NCI-H2029 (cell line): Measurements from ENCODE around the gene KLHL42.
A peak's percentile ranks its signal among the peaks of the same experiment; 100 is the strongest.

Source experiments
- DNase-seq: peaks from one replicate; lab custom pipeline; 2025; lab: John Stamatoyannopoulos, UW

KLHL42 gene

DNA sequence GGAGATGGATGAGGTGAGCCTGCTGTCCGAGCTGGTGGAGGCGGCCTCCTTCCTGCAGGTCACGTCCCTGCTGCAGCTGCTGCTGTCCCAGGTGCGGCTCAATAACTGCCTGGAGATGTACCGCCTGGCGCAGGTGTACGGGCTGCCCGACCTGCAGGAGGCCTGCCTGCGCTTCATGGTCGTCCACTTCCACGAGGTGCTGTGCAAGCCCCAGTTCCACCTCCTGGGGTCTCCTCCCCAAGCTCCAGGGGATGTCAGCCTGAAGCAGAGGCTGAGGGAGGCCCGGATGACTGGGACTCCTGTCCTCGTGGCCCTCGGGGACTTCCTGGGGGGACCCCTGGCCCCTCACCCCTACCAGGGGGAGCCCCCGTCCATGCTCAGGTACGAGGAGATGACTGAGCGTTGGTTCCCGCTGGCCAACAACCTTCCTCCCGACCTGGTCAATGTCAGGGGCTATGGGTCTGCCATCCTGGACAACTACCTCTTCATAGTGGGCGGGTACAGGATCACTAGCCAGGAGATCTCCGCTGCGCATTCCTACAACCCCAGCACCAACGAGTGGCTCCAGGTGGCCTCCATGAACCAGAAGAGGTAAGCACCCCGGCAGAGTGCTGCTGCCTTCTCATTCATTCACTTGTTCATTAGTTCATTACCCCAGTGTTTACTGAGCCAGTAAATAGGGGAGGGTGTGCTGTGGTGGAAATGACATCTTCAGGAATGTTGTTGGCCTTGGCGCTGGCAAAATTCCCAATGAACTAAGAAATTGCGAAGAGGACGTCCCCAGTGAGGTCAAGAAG is 777 bp downstream of the KLHL42 start:
- peak; percentile 30 for DNase-seq

DNA sequence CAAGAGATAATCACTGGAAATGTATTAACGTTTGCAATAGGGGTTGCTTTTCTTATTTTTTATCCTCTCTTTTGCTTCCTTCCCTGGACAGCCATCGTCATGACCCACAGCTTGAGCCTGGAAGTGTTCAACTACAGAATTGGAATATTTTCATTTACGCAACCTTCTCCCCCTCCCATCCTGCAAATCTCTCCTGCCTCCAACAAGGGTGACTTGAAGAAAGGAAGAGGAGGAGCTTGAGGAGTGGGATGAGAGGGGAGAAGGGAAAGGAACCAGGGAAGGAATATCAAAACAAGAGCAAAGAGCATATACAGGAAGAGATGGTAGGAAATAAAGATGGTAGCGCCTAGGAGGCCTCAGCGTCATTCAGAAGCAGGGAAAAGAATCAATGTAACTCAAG is 1.6 kb downstream of the KLHL42 start:
- no peak for DNase-seq

DNA sequence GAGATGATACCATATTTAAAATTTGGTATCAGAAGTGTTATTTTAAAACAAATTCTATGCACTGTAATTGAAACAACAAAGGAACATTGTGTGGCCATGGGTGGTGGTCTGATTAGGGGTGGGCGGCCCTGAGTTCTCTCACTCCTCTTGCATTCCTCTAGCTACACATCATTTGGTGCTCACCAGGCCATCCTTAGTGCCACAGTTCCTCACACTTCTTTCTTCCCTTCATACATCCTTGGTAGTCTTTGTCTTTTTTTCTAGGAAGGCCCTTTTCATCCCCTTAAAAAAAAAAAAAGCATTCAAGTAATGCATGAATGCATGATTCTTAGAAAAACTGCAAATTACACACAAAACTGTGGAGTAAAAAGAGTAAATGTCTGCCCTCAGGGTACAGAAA is 2.4 kb downstream of the KLHL42 start:
- no peak for DNase-seq

DNA sequence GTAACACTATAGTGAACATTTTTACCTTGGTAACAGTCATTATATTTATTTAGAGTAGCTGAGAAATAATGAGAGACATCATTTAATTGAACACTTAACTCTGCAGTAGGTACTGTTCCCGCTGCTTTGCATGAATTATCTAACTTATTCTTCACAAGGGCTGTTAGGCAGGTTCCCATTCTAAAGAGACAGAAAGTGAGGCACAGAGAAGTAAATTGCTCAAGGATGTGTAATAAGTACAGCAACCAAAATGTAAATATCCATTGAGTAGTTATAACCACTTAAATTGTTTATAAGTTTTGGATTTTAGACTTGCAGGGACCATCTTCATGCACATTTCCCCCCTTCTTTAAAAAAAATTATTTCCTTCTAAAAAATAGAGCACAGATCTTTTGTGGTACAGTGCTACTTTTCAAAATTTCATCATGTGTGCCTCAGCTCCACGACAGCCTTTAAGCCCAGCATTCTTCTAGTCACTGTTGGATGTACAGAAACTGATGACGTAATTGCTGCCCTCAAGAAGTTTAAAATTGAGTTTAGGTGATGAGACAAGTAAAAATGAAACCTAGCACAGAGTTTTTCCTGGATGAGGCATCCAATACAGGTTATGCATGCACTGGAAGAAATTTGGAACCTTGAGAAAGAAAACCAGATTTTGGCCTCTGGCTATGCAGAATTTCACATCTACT is 6.0 kb downstream of the KLHL42 start:
- DNase-seq, result no peak

DNA sequence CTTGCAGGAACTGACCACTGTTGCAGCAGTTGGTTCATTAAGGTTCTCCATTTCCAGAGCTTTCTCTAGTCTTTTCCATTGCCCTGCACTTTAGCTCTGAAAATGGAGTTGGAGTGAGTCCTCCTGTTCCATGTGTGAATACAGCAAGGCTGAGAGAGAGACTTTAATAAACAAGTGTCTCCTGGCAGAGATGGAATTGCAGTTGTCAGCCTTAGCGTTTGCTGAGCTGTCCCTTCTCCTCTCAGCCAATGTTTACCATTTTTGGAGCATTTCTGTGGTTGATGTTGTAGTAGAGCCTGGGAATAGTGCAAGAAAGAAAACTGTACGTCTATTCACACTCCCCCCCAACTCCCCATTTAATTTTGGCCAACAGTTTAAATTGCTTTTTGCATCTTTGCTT is 7.5 kb downstream of the KLHL42 start:
- DNase-seq, result no peak

DNA sequence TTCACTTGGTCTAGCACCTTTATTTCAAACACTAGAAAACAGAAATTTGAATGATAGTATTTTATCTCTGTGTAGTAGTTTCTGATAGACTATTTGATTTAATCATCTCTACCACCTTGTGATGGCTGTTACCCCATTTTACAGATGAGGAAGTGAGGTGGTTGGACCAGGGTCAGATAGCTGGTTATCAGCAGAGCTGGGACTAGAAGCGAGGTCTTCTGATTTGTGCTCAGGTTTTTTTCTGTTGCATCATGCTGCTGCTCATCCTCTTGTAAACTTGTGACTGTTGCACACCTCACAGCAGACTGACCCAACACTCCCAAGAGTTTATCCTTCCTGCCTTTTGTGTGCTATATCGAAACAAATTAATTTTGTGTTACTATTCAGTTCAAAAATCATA is 10.1 kb downstream of the KLHL42 start:
- DNase-seq, result no peak

DNA sequence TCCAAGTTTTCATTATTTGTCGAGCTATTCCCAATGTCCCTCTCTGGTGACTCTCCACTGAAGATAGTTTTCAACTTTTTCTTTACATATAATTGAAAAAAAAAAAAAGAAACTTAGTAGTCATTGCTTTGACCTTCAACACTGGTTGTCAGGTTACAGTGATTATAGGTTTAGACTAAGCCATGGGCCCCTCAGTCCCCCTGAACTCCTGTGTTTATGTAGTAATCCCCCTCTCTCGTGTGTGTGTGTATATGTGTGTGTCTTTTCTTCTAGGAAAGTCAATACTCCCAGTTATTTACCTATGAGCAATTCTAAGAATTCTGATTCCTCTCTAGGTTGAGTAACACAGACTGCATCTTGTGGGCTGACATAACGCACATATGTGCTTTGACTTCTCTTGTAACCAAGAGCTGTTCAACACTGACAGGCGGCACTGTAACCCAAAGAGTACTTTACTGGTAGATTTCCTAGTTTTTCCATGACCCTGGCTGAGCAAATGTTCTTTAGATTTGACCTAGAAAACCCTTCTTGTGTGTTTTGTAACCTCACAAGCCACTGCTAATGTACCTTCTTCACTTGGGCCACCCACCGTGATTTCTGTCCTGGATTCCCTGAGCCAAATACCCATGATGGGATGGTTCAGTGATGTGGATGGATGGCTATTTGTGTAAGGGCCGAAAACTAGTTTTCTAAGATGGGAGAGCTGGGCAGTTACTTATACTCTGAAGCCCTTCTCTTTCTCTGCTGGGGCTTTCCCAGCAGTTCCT is 15.0 kb downstream of the KLHL42 start:
- no peak for DNase-seq

DNA sequence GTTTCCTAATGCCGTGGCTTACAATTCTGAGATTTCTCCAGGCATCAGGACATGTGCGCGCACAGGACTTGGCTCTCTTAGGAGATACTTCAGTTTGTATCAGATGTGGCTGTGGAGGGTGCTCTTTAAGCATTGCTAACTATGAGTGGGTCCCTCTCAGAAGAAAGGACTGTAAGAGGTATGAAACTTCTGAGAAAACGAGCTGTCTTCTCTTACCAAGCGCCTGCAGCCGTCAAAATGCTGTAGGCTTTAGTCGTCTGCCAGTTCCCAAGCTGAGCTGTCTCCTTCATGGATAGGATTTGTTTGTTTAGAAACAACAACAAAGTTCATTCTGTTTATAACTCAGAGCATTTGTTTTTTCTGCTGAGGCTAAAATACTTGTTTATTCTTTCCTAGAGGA is 16.1 kb downstream of the KLHL42 start:
- DNase-seq, result no peak

DNA sequence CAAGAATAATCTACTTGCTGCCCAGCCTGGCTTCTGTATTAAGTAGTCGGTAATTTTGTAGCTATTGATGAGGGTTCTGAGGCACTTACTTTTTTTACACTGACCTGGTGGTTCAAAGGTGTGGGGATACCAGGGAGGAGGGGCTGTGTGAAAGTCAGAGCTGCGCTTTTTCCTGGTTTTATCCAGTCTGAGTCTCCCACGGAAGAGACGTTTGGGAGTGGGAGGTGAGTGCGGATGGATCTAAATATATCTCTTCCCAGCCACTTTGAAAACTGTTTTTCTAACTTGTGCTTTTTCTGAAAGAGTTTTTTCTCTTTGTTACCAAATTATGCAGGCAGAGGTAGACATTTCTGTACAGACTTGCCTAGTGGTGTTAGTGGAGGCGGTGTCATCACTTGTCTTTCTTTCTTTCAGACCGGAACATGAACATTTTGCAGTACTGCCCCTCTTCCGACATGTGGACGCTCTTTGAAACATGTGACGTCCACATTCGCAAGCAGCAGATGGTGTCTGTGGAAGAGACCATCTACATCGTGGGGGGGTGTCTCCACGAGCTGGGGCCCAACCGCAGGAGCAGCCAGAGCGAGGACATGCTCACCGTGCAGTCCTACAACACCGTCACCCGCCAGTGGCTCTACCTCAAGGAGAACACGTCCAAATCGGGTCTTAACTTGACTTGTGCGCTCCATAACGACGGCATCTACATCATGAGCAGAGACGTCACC is 17.4 kb downstream of the KLHL42 start:
- DNase-seq, result no peak

DNA sequence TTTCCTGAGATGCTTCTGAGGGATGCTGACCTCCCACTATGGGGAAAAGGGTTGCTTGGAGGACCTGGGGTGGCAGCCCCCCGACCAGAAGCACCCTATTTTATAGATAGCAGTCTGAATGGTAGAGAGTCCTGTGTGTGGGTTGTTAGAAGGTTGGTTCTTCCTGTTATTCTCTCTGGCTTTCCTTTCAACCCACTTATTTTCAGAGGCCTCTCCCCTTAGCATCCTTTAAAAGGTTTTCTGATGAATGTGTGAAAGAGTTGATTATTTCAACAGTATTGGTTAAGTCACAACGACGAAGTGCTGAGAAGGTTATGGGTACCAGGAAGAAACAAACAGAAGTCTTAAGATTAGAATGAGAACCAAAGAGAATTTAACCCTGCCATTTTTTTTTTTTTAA is 20.8 kb downstream of the KLHL42 start:
- DNase-seq, result no peak

DNA sequence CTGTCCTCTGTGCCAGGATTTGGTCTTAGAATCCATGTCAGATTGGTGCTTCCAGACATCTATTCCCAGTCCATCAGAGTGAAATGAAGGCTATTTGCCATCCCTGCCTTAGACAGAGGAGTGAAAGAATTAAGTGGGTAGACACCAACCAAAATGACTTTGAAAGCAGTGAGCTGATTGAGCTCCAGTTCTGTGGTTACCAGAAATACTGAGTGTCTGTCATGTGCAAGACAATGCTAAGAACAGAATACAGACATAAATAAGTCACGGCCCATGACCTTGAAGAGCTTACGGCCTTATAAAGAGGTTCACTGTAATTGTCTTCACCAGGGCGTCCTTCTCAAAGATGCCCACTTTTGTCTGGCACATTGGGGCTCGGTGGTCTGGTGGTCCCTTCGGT is 21.6 kb downstream of the KLHL42 start:
- no peak for DNase-seq

DNA sequence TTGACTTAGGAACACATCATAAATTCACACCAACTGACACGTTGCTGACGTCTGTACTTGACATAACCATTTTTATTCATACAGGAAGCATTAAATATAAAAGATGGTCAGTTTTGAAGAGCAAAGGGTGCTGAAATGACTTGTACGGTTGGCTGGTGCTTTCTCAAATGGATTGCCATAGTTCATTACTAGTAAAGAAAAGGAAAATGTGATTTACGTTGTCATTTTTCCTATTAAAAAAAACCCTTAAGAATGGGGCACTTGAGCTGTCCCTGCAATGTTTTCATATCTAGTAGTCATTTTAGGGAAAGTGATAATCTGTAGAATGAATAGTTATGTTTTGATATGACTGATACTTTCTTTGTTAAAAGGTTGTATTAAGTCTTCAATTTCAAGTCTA is 22.5 kb downstream of the KLHL42 start:
- no peak for DNase-seq

DNA sequence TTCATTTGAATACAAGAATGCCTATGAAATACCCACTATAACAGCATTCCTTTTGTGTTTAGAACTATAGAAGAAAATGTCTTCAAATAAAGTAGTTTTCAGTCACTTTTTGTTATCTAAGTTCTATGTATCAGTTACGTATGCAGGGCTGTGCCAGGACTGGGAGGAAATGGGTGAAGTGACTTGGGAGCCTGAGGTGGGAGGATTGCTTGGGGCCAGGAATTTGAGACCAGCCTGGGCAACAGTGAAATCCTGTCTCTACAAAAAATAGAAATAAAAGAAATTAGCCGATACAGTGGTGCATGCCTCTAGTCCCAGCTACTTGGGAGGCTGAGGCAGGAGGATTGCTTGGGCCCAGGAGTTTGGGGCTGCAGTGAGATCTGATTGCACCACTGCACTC is 22.9 kb downstream of the KLHL42 start:
- DNase-seq, result no peak

DNA sequence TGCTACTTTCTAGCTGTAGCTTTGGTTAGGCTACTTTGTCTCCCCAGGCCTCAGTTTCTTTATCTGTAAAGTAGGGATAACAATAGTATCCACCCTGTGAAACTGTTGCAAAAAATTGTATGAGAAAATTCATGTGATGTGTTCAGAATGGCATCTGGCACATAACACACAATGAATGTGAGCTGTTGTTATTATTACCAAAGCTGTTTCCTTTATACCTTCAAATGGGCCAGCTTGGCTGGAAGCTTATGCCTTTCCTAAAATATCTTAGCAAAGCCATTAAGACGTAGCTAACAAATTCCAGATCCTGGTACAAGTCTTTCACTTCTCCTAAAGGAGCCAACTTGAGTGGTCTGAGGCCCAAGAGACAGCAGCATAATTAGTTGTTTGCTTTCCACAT is 25.2 kb downstream of the KLHL42 start:
- no peak for DNase-seq

DNA sequence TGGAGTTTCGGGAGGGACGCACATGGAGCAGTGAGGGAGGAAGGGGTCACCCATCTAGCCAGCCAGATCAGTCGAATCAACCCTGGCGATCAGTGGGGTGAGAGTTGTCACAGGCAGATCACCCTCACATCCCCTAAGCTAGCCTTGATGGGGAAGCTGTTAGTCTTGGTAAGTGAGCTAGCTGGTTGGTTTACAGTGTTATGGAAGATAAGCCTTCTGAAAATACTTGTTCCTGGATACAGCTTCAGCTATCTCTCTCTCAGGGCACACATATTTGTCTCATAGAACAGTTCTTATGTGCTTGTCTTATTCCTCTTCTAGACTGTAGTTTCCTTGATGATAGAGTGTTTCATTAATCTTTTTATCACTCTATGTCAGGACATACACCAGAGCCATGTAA is 26.2 kb downstream of the KLHL42 start:
- DNase-seq, result no peak

DNA sequence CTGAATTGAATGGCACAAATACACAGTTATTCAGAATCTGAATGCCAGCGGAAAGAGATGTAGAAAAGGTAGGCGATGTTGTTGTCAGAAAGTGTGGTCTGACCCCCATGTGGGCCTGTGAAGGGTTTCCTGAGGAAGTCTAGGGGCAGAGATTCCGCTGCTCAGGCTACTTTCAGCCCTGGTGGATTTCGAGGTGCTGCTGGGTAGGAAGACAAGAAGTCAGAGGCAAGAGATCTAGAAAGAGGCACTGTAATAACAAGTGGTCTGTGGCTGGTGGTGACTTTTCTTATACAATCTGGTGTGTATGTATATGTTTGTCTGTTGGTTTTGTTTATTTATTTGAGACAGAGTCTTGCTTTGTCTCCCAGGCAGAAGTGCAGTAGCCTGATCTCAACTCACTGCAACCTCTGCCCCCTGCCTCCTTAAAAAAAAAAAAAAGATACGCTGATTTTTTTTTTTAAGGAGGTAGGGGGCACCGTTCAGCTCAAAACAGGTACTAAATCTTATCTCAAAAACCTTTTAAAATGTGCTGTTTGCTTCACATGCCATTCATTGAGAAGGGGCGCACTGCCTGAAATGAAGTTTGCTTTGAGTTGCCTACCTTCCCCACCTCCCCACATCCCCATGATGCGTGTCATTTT is 27.1 kb downstream of the KLHL42 start:
- no peak for DNase-seq

DNA sequence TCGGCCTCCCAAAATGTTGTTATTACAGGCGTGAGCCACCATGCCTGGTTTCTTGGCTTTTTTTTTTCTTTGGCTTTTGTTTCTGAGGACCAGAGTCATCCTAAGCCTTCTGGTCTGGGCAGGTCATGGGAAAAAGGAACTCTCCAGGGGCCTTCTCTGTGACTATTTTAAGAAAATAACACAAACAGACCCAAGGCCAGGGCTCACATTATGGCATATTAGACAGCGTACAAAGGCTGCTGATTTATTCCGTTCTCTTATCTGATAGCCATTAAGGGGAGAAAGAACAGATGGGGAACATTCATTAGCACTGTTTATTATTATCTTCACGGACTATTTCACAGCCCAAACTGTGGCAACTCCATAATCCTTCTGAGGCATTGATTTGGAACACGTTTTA is 28.8 kb downstream of the KLHL42 start:
- DNase-seq, result no peak

DNA sequence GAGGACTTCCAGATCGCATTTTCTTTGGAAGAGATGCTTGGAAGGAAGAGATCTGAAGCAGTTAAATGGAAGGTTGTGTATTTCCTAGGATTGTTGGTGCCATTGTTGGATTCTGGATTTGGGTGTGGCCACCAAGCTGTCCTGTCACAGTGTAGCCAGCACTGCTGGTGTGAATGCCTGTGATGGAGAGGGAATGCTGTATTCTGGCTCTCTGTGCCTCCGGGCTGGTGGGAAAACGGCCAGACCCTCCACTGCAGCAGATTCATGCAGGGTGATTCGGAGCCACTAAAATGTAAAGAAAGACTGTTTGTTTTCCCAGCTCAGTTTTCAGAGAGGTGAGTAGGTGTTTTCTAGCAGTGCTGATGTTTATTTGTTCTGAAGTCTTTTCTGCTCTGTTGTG is 30.7 kb downstream of the KLHL42 start:
- DNase-seq, result no peak

DNA sequence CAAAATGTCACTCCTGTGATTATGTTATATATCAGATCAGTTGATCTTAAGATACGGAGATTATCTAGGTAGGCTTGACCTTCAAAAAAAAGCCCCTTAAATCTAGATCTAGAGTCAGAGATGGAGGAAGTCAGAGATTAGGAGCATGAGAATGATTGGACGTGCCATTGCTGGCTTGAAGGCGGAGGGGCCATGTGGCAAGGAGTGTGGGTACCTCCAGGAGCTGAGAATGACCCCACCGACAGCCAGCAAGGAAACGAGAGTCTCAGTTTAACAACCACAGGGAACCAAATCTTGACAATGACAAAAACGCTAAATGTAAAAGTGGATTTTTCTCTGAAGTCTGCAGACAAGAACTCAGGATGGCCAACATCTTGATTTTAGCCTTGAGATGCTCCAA is 32.5 kb downstream of the KLHL42 start:
- DNase-seq, result no peak

DNA sequence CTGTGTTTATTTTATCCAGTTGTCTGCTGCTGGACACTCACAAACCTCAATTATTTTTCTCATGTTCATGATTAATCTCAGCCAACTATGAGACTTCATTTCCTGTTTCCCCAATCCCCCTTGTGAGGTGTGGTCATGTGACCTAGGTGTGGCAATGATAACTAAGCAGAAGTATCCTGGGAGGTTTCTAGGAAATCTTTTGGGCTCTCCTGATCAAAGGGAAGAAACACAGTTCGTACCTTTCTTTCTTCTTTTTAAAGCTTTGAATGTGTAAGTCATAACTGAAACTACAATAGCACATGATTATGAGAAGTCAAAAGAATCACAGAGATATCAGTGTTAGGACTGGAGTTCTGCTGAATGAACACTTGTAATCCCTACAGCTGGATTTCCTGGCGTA is 34.4 kb downstream of the KLHL42 start:
- no peak for DNase-seq

DNA sequence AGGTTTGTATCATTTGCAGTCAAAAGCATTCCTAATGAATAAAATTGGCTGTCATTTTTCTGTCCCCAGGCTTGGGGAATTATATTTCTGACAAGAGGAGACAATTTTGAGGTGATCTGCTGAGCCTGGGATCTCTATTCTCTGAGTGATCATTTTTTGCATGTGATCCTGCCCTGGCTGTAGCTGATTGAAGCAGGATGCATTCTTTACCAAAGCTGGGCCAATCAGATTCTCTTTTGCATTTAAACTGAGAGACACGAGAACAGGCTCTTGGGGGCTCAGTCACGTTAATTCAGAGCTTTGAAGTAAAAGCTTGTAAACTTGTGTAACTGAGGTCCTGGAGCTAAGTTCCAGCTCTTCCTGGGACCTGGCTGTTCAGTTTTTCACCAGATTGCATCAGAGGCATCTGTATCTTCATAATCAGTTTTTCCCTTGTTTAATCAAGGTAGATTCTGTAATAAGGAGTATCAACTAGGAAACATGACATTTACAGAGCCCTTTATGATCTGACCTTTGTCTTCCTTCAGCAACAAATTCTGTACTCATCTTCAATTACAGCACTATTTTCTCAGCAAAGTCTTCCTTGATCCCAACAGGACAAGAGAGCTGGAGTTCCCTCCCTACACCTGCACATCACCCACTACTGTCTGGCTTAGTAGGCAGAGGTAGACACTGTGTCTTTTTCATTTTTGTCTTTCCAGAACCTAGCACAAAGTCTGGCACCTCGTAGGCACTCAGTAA is 35.0 kb downstream of the KLHL42 start:
- DNase-seq, result no peak
